DOHH2 (cell line): ENCODE data around the gene EEIG1.

Experiments
- H3F3A ChIP-seq: fragments of 200-600 bp; sonication (generic), shearing (Covaris generic); 2 replicates; pipeline ENCODE4 v1.6.0; 2016; ENCODE audit warnings: antibody characterized with exemption, mild to moderate bottlenecking; ENCODE audit not compliant: control insufficient read depth, insufficient read depth
- H3K27ac ChIP-seq: fragments of 200-600 bp; sonication (generic); 2 replicates; pipeline ENCODE4 v1.5.1; 2014; ENCODE audit warnings: low read depth, mild to moderate bottlenecking, low read length, moderate library complexity
- H3K27me3 ChIP-seq: fragments of 200-600 bp; sonication (generic); 2 replicates; pipeline ENCODE4 v1.6.1; 2014; ENCODE audit warnings: mild to moderate bottlenecking, low read length, mixed read lengths; ENCODE audit not compliant: control insufficient read depth
- H3K36me3 ChIP-seq: fragments of 200-600 bp; sonication (generic); 2 replicates; pipeline ENCODE4 v1.6.1; 2014; ENCODE audit warnings: mild to moderate bottlenecking, low read length, moderate library complexity, mixed read lengths; ENCODE audit not compliant: control insufficient read depth
- H3K4me1 ChIP-seq: fragments of 200-600 bp; sonication (generic); 2 replicates; pipeline ENCODE4 v1.6.1; 2014; ENCODE audit warnings: mild to moderate bottlenecking, low read length, mixed read lengths; ENCODE audit not compliant: control insufficient read depth
- H3K4me2 ChIP-seq: fragments of 200-600 bp; sonication (generic); 2 replicates; pipeline ENCODE4 v1.6.0; 2014; ENCODE audit warnings: mild to moderate bottlenecking, low read length, moderate library complexity
- H3K4me3 ChIP-seq: fragments of 200-600 bp; sonication (generic); 2 replicates; pipeline ENCODE4 v1.5.1; 2014; ENCODE audit warnings: mild to moderate bottlenecking, low read length, mixed read lengths
- H3K79me2 ChIP-seq: fragments of 200-600 bp; sonication (generic); 2 replicates; pipeline ENCODE4 v1.6.1; 2014; ENCODE audit warnings: mild to moderate bottlenecking, low read length, mixed read lengths; ENCODE audit not compliant: control insufficient read depth
- H3K9me2 ChIP-seq: fragments of 200-600 bp; sonication (generic); replicated peaks from 2 replicates; pipeline ENCODE4 v1.6.1; 2014; ENCODE audit warnings: mild to moderate bottlenecking, low read length, mixed read lengths; ENCODE audit not compliant: control insufficient read depth
- H3K9me3 ChIP-seq: fragments of 200-600 bp; sonication (generic); 2 replicates; pipeline ENCODE4 v1.6.1; 2014; ENCODE audit warnings: antibody characterized with exemption, low read length, mixed read lengths; ENCODE audit not compliant: control insufficient read depth, insufficient read depth
- H4K20me1 ChIP-seq: fragments of 200-600 bp; sonication (generic); 2 replicates; pipeline ENCODE4 v1.6.0; 2014; ENCODE audit warnings: low read depth, mild to moderate bottlenecking, antibody characterized with exemption, low read length, moderate library complexity; ENCODE audit not compliant: control insufficient read depth, insufficient read depth
- EZH2phosphoT487 ChIP-seq: fragments of 200-600 bp; sonication (generic); IDR thresholded peaks from 2 replicates; pipeline ENCODE4 v1.6.1; 2017; ENCODE audit warnings: borderline replicate concordance, mild to moderate bottlenecking, antibody characterized with exemption, low read length, moderate library complexity, mixed read lengths
- TF ChIP-seq, protein P1 (sequence below): fragments of 200-600 bp; sonication (generic); IDR thresholded peaks from one replicate; pipeline ENCODE4 v1.5.1; 2014; ENCODE audit warnings: antibody characterized with exemption, mild to moderate bottlenecking, low read depth, low read length; ENCODE audit not compliant: poor library complexity, severe bottlenecking

The EEIG1 gene

GRCh38 chr9:127938298-127938690 lies 42.5 kb downstream of the EEIG1 start:
- peaks cover 43% of the 10 kb centered on the region for H3K36me3 ChIP-seq
- H3K79me2 ChIP-seq, result peaks cover 29% of the 10 kb centered on the region
- no peaks in the 10 kb centered on the region for H3K27me3 ChIP-seq
- peak overlapping the region; percentile 74 for H3K4me2 ChIP-seq
- H4K20me1 ChIP-seq, result peaks cover 7% of the 10 kb centered on the region; the same call in 1 of the 2 replicates
- H3K9me2 ChIP-seq, result no peaks in the 10 kb centered on the region
- peak overlapping the region; percentile 81 for H3K4me3 ChIP-seq
- peaks cover 27% of the 10 kb centered on the region for H3K4me1 ChIP-seq
- peaks cover 18% of the 10 kb centered on the region for H3F3A ChIP-seq
- peak overlapping the region; percentile 8; the same call in 1 of the 2 replicates for H3K27ac ChIP-seq
- H3K9me3 ChIP-seq, result no peaks in the 10 kb centered on the region
- TF ChIP-seq, protein P1, sequence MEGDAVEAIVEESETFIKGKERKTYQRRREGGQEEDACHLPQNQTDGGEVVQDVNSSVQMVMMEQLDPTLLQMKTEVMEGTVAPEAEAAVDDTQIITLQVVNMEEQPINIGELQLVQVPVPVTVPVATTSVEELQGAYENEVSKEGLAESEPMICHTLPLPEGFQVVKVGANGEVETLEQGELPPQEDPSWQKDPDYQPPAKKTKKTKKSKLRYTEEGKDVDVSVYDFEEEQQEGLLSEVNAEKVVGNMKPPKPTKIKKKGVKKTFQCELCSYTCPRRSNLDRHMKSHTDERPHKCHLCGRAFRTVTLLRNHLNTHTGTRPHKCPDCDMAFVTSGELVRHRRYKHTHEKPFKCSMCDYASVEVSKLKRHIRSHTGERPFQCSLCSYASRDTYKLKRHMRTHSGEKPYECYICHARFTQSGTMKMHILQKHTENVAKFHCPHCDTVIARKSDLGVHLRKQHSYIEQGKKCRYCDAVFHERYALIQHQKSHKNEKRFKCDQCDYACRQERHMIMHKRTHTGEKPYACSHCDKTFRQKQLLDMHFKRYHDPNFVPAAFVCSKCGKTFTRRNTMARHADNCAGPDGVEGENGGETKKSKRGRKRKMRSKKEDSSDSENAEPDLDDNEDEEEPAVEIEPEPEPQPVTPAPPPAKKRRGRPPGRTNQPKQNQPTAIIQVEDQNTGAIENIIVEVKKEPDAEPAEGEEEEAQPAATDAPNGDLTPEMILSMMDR, result no peak
- TF ChIP-seq EZH2phosphoT487, result no peak

GRCh38 chr9:127937388-127938297 lies 43.1 kb downstream of the EEIG1 start, which contains the start of gene DPM2:
Gene DPM2, minus strand, starts transcription at chr9:127937854. Its CDS starts 34 bp downstream, at chr9:127937820.
- H3K4me1 ChIP-seq, result peaks cover 22% of the 10 kb centered on the region

DNA sequence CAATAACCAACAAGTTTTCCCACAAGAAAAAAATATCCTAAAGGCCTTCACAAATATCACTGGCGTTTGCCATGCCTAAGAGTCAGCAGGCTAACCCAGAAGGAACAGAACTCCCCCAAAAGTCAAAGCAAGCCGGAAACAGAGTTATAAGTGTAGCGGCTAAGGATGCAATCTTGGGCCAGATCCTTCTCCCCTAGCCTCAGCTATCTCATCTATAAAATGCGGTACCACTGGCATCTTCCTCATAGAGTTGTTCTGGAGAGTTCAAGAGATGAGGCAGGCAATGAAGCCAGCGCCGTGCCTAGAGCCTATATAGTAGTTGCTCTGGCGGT lies 43.8 kb downstream of the EEIG1 start:
- H3K9me2 ChIP-seq, result no peaks in the 10 kb centered on the region
- H4K20me1 ChIP-seq, result 0 out of 2 replicates have a peak, but pooled peaks cover 3% of the 10 kb centered on the region
- no peaks in the 10 kb centered on the region for H3K9me3 ChIP-seq
- H3K4me1 ChIP-seq, result peaks cover 22% of the 10 kb centered on the region
- TF ChIP-seq EZH2phosphoT487, result no peak
- TF ChIP-seq, protein P1, result no peak
- peak overlapping the region; percentile 74 for H3K4me2 ChIP-seq
- peak overlapping the region; percentile 7; the same call in 1 of the 2 replicates for H3K27ac ChIP-seq
- H3K36me3 ChIP-seq, result peaks cover 31% of the 10 kb centered on the region
- H3F3A ChIP-seq, result peaks cover 18% of the 10 kb centered on the region
- no peaks in the 10 kb centered on the region for H3K27me3 ChIP-seq
- H3K4me3 ChIP-seq, result peak overlapping the region; percentile 81
- peaks cover 25% of the 10 kb centered on the region for H3K79me2 ChIP-seq

More at GRCh38 chr9:127937388-127938297, 43.1 kb downstream of the EEIG1 start, which contains the start of gene DPM2:
- no peak for TF ChIP-seq EZH2phosphoT487
- TF ChIP-seq, protein P1, result no peak
- no peaks in the 10 kb centered on the region for H3K9me3 ChIP-seq
- H3K9me2 ChIP-seq, result no peaks in the 10 kb centered on the region
- peaks cover 25% of the 10 kb centered on the region for H3K79me2 ChIP-seq
- H3K36me3 ChIP-seq, result peaks cover 37% of the 10 kb centered on the region
- H3K4me2 ChIP-seq, result peak within 1 kb of the TSS; percentile 74
- peak within 1 kb of the TSS; percentile 8; the same call in 1 of the 2 replicates for H3K27ac ChIP-seq
- H3K27me3 ChIP-seq, result no peaks in the 10 kb centered on the region
- peaks cover 18% of the 10 kb centered on the region for H3F3A ChIP-seq
- peak within 1 kb of the TSS; percentile 81 for H3K4me3 ChIP-seq
- 0 out of 2 replicates have a peak, but pooled peaks cover 3% of the 10 kb centered on the region for H4K20me1 ChIP-seq
